ENCODE data around the gene DDX56.

GRCh38 chr7:44541876-44542610 lies 31.7 kb downstream of the DDX56 start:
- TF ChIP-seq, protein P1, sequence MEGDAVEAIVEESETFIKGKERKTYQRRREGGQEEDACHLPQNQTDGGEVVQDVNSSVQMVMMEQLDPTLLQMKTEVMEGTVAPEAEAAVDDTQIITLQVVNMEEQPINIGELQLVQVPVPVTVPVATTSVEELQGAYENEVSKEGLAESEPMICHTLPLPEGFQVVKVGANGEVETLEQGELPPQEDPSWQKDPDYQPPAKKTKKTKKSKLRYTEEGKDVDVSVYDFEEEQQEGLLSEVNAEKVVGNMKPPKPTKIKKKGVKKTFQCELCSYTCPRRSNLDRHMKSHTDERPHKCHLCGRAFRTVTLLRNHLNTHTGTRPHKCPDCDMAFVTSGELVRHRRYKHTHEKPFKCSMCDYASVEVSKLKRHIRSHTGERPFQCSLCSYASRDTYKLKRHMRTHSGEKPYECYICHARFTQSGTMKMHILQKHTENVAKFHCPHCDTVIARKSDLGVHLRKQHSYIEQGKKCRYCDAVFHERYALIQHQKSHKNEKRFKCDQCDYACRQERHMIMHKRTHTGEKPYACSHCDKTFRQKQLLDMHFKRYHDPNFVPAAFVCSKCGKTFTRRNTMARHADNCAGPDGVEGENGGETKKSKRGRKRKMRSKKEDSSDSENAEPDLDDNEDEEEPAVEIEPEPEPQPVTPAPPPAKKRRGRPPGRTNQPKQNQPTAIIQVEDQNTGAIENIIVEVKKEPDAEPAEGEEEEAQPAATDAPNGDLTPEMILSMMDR (IDR thresholded peaks at IDR 0.05) = no peak
- TF ChIP-seq POLR2A (IDR thresholded peaks at IDR 0.05) = no peak
